Subcutaneous adipose tissue (tissue), 4 donors: Measurements from ENCODE around the gene TRPC4. TPM values are rescaled to one million over a fixed set of nuclear protein-coding genes. Genes with fewer than 3 reads are reported as not detected.

Source experiments
- CTCF ChIP-seq: fragments of 450-650 bp; IDR thresholded peaks from one replicate; pipeline ENCODE4 v1.5.1; 2016; ENCODE audit warnings: low read depth, mild to moderate bottlenecking, control low read depth, antibody characterized with exemption, moderate library complexity
- total RNA-seq, 4 donors: library from RNA; depleted of rRNA; stranded (reverse); fragments of >200 nt; gene quantifications; one replicate each; pipeline ENCODE4 v1.1.0, GENCODE V29; 2016

The TRPC4 gene
- total RNA-seq, 4 donors from 2014 or later = 0.17 to 0.82 (median 0.42) TPM

GRCh38 chr13:37788346-37788745 lies 81.2 kb downstream of the TRPC4 start:
- TF ChIP-seq CTCF = no peak

GRCh38 chr13:37777676-37778075 lies 91.9 kb downstream of the TRPC4 start:
- TF ChIP-seq CTCF = no peak

- TF ChIP-seq CTCF = no peak
Observed at GRCh38 chr13:37775871-37776270, 93.7 kb downstream of the TRPC4 start.

- no peak for TF ChIP-seq CTCF
Observed at GRCh38 chr13:37772644-37773043, 96.9 kb downstream of the TRPC4 start.

GRCh38 chr13:37769545-37769944 lies 100.0 kb downstream of the TRPC4 start:
- no peak for TF ChIP-seq CTCF

- TF ChIP-seq CTCF = no peak
Observed at GRCh38 chr13:37769078-37769477, 100.5 kb downstream of the TRPC4 start.

- no peak for TF ChIP-seq CTCF
Observed at GRCh38 chr13:37766502-37766901, 103.1 kb downstream of the TRPC4 start.

GRCh38 chr13:37755349-37755748 lies 114.2 kb downstream of the TRPC4 start:
- TF ChIP-seq CTCF = no peak
